B cell (primary cell): ENCODE data around the gene FAM131C. TPM values are rescaled to one million over a fixed set of nuclear protein-coding genes. Genes with fewer than 3 reads are reported as not detected.

Source experiments
- ATAC-seq: fragments of 200-7000 bp; cut with Tn5 transposase; one replicate; pipeline ENCODE4 v1.10.0; 2021; ENCODE audit warnings: low read depth, mild to moderate bottlenecking, moderate number of reproducible peaks, moderate library complexity
- CTCF ChIA-PET: fragments of 350-600 bp; sonication (Branson Sonifier 250); formaldehyde crosslinking; loops from one replicate; lab custom pipeline; 2021; ENCODE audit warnings: antibody characterized with exemption, inconsistent platforms; lab: Charles Lee
- POLR2A ChIA-PET: fragments of 350-600 bp; sonication (Branson Sonifier 250); formaldehyde crosslinking; loops from one replicate; lab custom pipeline; 2021; ENCODE audit warnings: antibody characterized with exemption; lab: Charles Lee
- DNase-seq: peaks from one replicate; pipeline ENCODE4 v3.0.0; 2013
- H2AFZ ChIP-seq: 2 replicates; pipeline ENCODE4 v1.6.1; 2012; ENCODE audit warnings: mild to moderate bottlenecking, low read depth, low read length; ENCODE audit not compliant: insufficient read depth, poor library complexity, severe bottlenecking
- H3K27ac ChIP-seq, 2 donors: 1 replicate in 1 of 2; 2 replicates in 1 of 2; pipeline ENCODE4 v1.5.1; 2012 to 2013; ENCODE audit warnings: low read length in 2 of 2, mild to moderate bottlenecking in 2 of 2, moderate library complexity in 1 of 2
- H3K27me3 ChIP-seq, 4 experiments: fragments of 200-600 bp in 1 of 4; sonication (generic) in 1 of 4; replicated peaks in 1 of 4; 1 replicate in 2 of 4; 2 replicates in 2 of 4; pipeline versions ENCODE4 v1.6.1 to v1.7.0; 2013 to 2016; ENCODE audit warnings: low read length in 3 of 4, mild to moderate bottlenecking in 2 of 4, mixed read lengths in 1 of 4, moderate library complexity in 1 of 4; ENCODE audit not compliant: insufficient read depth in 4 of 4, control insufficient read depth in 3 of 4; ENCODE audit errors: control extremely low read depth in 1 of 4
- H3K36me3 ChIP-seq, 2 experiments: replicated peaks in 1 of 2; 1 replicate in 1 of 2; 2 replicates in 1 of 2; pipeline versions ENCODE4 v1.6.1 to v1.7.1; 2013; ENCODE audit warnings: low read length in 1 of 2; ENCODE audit not compliant: insufficient read depth in 2 of 2, control insufficient read depth in 1 of 2; ENCODE audit errors: control extremely low read depth in 1 of 2, extremely low read depth in 1 of 2
- H3K4me1 ChIP-seq, 2 donors: fragments of 200-600 bp in 1 of 2; sonication (generic) in 1 of 2; 1 replicate in 1 of 2; 2 replicates in 1 of 2; pipeline versions ENCODE4 v1.5.1 to v1.6.1; 2013 to 2017; ENCODE audit warnings: low read length in 2 of 2; ENCODE audit not compliant: control insufficient read depth in 2 of 2, insufficient read depth in 2 of 2
- H3K4me2 ChIP-seq: replicated peaks from 2 replicates; pipeline ENCODE3; 2012; ENCODE audit warnings: mild to moderate bottlenecking, low read depth, low read length; ENCODE audit not compliant: poor library complexity, severe bottlenecking
- H3K4me3 ChIP-seq, 5 experiments: fragments of 200-600 bp in 1 of 5; sonication (generic) in 1 of 5; 1 replicate in 3 of 5; 2 replicates in 2 of 5; pipeline versions ENCODE4 v1.5.1 to v1.7.0; 2011 to 2016; ENCODE audit warnings: low read length in 4 of 5, mild to moderate bottlenecking in 4 of 5, low read depth in 2 of 5, control low read depth in 1 of 5, moderate library complexity in 1 of 5; ENCODE audit not compliant: insufficient read depth in 1 of 5; ENCODE audit errors: control extremely low read depth in 1 of 5, extremely low read depth in 1 of 5
- H3K79me2 ChIP-seq: fragments of 200-600 bp; sonication (generic); one replicate; pipeline ENCODE4 v1.6.0; 2016; ENCODE audit warnings: low read length; ENCODE audit not compliant: control insufficient read depth, insufficient read depth
- H3K9ac ChIP-seq: fragments of 200-600 bp; sonication (generic); 2 replicates; pipeline ENCODE4 v1.6.1; 2017; ENCODE audit warnings: mild to moderate bottlenecking, low read length, moderate library complexity
- H3K9me3 ChIP-seq, 3 donors: one replicate each; pipeline versions ENCODE4 v1.6.1 to v1.7.1; 2013; ENCODE audit warnings: low read length in 2 of 3; ENCODE audit not compliant: control insufficient read depth in 2 of 3, insufficient read depth in 1 of 3; ENCODE audit errors: control extremely low read depth in 1 of 3
- H4K20me1 ChIP-seq: 2 replicates; pipeline ENCODE4 v1.6.0; 2012; ENCODE audit warnings: mild to moderate bottlenecking, low read length; ENCODE audit not compliant: insufficient read depth, control insufficient read depth, poor library complexity, severe bottlenecking
- H3K27ac Mint-ChIP-seq: one replicate; pipeline ENCODE4 v1.8.0; 2021; ENCODE audit warnings: mixed read lengths
- H3K27me3 Mint-ChIP-seq: one replicate; pipeline ENCODE4 v1.8.0; 2021; ENCODE audit warnings: mixed read lengths
- H3K4me1 Mint-ChIP-seq: one replicate; pipeline ENCODE4 v1.8.0; 2021; ENCODE audit warnings: mixed read lengths
- H3K4me3 Mint-ChIP-seq: one replicate; pipeline ENCODE4 v1.8.0; 2021; ENCODE audit warnings: mixed read lengths
- H3K9me3 Mint-ChIP-seq: one replicate; pipeline ENCODE4 v1.8.0; 2022; ENCODE audit warnings: mixed read lengths; ENCODE audit not compliant: insufficient read depth
- CTCF ChIP-seq: fragments of 200-600 bp; IDR thresholded peaks from one replicate; pipeline ENCODE4 v1.8.0; 2022; ENCODE audit warnings: antibody characterized with exemption, mild to moderate bottlenecking
- EZH2 ChIP-seq: IDR thresholded peaks from 2 replicates; pipeline ENCODE4 v1.6.1; 2012; ENCODE audit warnings: borderline replicate concordance, low read depth, mild to moderate bottlenecking, moderate library complexity, low read length; ENCODE audit not compliant: insufficient read depth, poor library complexity, severe bottlenecking
- WGBS: methylation state at CpG from one replicate; pipeline ENCODE4 v1.1.5; 2013; ENCODE audit warnings: missing lambda C conversion rate; ENCODE audit not compliant: insufficient coverage; 5-methylcytosine and 5-hydroxymethylcytosine counted together
- intact Hi-C: fragments of 100-400 bp; cut with micrococcal nuclease; formaldehyde crosslinking; loops from one replicate; pipeline ENCODE4 v1.10.0; 2022
- polyA plus RNA-seq: library from polyadenylated mRNA; depleted of rRNA; stranded (reverse); fragments of >200 nt; gene quantifications from 2 replicates; pipeline ENCODE4 v1.2.3, GENCODE V29; 2012
- total RNA-seq, 2 donors: library from RNA; stranded (reverse); fragments of 120-200 nt in 1 of 2; gene quantifications; 1 replicate in 1 of 2; 2 replicates in 1 of 2; pipeline versions ENCODE4 v1.2.3 to v1.2.4, GENCODE V29; 2013 to 2022

Gene FAM131C
- total and polyA plus RNA-seq, 2 donors (not counting 1 experiment from before 2014, with no cell fraction given), result 0.37 TPM; not detected in 1

- Histone ChIP-seq H2AFZ (no peak overlapping the region), H3K9ac (no peak overlapping the region), H3K27me3 (peaks cover 0 to 37% (median 13%) of the 10 kb centered on the region in 4 experiments), H3K79me2 (no peaks in the 10 kb centered on the region), H3K4me3 (no peak overlapping the region), H4K20me1 (no peaks in the 10 kb centered on the region), H3K4me1 (peaks cover 10 to 19% of the 10 kb centered on the region in 2 donors), H3K27ac (no peak overlapping the region), H3K4me2 (no peak overlapping the region), H3K36me3 (no peaks in the 10 kb centered on the region), H3K9me3 (no peaks in the 10 kb centered on the region)
- ChIA-PET CTCF (interaction anchor here (8.4 to 10.8 kb wide), 2 partner anchors 110 to 168 kb away, joined by 93 to 237 read pairs; no protein-coding TSS in a partner anchor), POLR2A (no interaction called here)
- intact Hi-C loops, result loop anchor here (5.0 kb wide), 1 partner anchor 536 kb away; the partner anchor contains the start of gene NBPF1
- Mint-ChIP-seq H3K9me3 (no peaks in the 10 kb centered on the region), H3K4me1 (peaks cover 18% of the 10 kb centered on the region), H3K27me3 (peaks cover 16% of the 10 kb centered on the region), H3K27ac (no peak overlapping the region), H3K4me3 (no peak overlapping the region)
- WGBS, result 89% methylated on average over 9 of the region's 14 CpGs
- ATAC-seq (no peak), DNase-seq (no peak)
- TF ChIP-seq EZH2 (no peak), CTCF (no peak)
Measured at GRCh38 chr1:16076031-16076864, 2.8 kb upstream of the FAM131C start.
